HT-29 (cell line): Measurements from ENCODE around the gene BMP7. TPM values are rescaled to one million over a fixed set of nuclear protein-coding genes. Genes with fewer than 3 reads are reported as not detected.
"Not testable (repeated sequence)": the region's sequence is repeated elsewhere in the genome, so short reads cannot be mapped to it uniquely, and the experiment has no call there.

ENCODE experiments used
- DNase-seq: peaks from one replicate; pipeline ENCODE4 v3.0.0-alpha.2; 2015; ENCODE audit warnings: low spot score
- total RNA-seq: library from RNA; depleted of rRNA; stranded (reverse); fragments of >200 nt; shearing (Covaris generic); gene quantifications from 2 replicates; pipeline ENCODE4 v1.2.3, GENCODE V29; 2014

BMP7 gene
- total RNA-seq, 1 experiment from 2014 or later, result not detected

DNA sequence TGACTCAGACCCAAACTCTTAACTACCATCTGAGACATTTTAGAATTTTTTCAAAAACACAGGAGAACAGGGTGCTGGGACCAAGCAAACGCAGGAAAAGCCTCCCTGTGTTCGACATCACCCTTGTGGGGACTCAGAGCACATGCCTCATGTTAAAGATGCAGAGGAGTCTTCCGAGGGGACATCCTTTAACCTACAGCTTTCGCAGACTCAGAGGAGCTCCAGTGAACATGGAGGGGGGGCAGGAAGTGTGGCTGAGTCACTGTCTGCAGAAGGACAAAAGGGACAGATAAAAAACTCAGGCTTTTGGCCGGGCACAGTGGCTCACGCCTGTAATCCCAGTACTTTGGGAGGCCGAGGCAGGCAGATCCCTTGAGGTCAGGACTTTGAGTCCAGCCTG is 15.1 kb downstream of the BMP7 start:
- no peak for DNase-seq

DNA sequence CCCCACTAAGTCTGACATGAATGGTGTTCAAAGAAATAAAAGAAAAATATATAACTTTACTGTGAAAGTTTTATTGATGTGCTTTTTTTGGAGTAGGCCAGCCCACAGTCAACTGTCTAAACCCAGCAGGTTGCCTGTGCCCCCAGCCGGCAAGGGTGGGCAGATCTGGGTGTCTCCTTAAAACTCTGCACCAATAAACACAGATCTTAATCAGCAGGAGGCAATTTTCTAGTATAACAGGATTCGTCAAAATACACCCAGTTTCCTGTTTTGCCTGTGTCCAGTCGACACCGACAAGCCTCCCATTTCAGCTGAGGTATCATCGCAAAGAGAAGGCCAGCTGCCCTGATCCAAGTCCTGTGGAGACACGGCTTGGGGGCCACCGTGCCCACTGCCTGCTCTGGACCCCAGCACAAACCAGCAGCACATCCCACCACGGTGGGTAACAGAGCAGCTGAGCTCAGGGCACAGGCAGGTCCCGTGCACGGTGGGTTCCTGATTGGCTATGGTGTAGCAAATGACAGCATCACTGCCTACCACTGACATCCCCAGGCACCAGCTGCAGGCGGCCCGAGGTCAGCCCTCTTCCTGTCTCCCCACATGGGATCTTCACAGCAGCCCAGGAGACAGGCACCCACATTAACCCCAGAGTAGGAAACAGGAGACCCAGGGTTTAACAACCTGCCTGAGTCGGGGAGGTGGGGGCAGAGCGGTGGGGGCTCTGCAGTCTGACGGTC is 15.7 kb downstream of the BMP7 start:
- no peak for DNase-seq

DNA sequence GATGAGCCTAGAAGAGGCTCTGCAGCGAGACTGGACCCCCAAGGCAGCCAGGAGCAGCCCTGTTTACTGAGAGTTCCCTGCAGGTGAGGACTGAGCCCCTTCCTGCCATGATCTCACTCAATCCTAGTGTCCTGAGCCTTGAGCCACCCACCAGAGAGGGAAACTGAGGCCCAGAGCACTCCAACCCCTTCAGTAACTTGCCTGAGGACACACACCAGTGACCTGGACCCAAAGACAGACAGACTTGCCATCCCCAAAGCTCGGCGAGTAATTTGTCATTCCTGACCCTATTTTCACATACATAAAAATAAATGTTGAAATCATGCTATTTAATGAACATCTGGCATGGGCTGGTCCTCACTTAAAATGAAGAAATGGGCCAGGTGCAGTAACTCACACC is 16.7 kb downstream of the BMP7 start:
- no peak for DNase-seq

DNA sequence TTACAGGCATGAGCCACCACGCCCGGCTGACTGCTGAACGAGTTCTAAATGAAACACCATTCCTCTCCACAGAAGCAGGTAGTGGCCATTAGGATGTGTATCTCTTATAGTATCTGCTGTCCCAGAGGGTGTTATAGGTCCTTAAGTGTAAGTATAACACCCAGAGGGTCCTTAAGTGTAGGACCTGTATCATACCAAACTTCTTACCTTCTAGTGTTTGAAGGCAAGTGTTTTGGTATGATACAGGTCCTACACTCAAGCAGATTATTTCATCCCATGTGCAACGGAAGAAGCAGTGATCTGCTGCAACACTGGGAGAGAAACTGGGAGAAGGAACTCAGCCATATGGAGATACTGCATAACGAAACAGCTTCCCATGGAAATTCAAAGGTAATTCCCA is 17.4 kb downstream of the BMP7 start:
- DNase-seq, result no peak

DNA sequence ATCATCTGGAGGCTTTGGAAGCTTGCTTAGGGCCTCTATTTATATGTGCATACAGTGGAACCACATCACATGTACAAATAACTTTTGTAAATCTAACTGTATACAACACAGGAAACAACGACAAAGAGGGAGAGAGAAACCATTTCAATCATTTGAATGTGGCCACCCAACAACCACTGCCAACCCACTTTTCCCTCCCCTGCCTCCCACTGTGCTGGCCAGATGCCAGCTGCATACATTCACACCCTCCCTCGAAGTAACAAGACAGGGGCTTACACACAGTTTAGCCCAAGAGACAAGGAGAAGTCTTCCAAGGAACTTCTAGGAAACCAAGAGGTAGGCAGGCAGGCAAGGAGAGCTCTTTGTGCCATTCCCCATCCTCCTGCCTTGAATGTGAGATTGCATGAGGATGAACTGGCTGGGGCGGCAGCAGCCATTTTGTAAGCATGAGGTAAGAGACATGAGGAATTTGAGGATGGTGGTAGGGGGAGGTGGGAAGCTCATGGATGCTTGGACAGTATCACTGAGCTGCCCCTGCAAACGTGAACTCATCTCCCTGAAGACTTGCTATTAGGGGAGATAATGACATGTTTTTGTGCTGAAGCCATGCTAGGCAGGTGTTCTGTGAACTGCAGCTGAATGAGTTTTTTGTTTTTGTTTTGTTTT is 18.2 kb downstream of the BMP7 start:
- DNase-seq, result no peak

DNA sequence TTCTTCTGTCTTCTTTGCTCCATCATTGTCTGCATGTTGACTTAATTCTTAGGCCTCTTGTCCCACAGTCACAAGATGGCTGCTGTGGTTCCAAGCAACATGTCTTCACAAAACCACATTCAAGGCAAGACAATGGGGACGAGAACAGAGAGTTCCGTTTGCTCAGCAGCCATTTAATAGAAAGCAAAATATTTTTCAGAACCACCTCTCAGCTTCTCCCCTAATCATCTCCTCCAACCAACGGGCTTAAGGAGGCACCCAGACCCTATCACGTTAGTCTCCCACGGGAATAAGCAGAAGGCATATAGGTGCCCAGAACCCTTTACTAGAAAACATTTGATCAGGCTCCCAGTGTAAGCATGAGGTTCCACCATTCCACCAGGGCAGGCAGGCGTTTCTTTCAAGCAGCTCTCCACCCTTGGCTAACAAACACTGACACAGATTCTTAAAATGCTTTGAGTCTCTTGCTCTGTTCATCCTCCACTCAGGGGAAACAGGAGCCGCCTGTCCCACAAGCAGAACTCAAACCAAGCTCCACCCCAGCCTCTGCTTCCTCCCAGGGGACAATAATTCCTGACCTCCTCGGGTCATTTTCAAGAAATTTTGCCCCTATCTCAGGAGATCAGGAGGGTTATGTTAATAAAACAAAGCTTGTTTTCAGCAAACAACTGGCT is 19.0 kb downstream of the BMP7 start:
- no peak for DNase-seq

DNA sequence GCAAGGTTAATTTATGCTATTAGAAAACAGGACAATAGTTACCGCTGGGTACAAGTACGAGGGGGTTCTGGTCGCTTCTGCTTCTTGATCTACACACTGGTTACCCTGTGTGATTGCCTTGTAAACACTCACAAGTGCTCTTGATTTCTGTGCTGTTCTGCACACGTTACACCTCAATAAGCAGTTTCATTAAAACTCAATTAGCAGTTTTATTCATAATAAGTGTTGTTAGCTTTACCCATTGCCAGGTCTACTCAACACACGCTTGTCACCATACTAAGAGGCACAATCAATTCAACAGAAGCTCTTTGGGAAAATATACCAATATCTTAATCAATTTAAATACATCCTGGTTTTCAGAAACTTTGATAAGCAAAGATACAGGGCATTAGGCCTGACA is 20.4 kb downstream of the BMP7 start:
- DNase-seq, result no peak

DNA sequence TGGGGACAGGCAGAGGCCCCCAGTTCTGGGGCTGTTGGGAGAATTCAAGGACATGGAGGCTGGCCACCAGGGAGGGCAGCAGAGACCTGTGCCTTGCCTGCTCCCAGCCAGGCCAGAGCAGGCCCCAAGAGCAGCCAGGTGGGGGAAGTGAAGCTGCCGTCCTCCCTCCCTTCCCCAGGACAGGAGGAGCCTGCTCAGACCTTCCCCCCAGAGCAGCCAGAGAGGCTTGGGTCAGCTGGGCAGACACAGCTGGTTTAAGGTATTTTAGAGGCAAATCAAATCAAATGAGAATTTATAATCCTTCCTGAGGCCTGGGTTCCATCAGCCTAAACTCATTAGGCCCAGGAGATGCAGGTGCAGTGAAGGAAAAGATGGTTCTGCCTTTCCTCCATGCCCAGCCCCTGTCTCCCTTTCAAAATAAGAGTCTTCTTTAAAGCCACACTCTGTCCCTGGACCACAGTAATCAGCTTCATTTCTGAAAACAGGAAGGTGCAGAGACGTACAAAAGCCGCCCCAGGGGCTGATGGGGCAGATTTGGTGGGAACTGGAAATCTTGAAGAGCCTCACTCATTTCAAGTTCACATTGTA is 21.7 kb downstream of the BMP7 start:
- DNase-seq, result peak; percentile 26

DNA sequence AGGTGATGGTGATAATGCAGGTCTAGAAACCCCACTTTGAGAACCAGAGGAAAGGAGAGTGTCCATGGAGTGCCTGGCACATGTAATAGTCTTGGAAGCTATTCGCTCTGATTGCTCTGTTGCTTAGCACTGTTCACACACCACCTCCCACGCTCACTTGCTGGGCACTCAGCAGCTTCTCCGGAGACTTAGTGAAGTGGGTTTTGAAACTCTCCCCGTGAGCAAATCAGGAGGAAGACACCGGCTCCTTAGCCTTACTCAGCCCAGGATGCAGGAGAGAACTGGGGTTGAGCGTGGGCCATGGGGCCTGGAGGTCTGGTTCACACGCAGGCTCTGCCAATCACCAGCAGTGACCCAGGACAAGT is 22.2 kb downstream of the BMP7 start:
- no peak for DNase-seq

DNA sequence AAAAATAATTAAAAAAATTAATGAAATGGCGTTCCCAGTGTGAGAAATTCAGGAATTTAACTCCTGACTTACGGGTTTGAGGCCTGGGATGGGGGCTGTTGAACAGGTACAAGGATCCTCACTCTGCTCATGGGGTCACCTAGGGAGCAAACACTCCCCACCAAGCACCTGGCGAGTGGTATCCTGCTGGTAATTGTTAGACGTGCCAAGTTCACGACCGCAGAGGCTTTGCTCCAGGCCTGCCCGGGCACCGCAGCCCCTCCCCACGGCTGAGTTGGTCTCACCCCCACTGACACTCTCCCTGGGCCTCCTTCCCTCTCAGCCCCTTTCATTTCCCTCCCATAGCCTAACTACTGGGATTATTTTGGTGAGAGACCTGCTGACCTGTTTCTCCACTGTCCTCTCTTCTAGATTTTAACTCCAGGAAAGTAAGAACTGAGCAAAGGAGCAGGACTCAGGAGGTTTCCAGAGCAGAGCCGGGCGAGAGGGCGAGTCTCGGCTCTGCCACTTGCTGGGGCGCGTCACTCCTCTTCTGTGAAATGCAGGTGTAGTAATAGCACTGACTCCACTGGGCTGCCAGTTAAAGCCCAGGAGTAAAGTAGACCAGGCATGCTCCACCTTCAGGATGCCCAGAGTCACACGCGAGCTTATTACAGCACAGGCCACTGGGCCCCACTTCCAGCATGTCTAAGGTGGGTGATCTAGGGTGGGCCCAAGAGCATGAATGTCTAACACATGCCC is 22.8 kb downstream of the BMP7 start:
- no peak for DNase-seq

DNA sequence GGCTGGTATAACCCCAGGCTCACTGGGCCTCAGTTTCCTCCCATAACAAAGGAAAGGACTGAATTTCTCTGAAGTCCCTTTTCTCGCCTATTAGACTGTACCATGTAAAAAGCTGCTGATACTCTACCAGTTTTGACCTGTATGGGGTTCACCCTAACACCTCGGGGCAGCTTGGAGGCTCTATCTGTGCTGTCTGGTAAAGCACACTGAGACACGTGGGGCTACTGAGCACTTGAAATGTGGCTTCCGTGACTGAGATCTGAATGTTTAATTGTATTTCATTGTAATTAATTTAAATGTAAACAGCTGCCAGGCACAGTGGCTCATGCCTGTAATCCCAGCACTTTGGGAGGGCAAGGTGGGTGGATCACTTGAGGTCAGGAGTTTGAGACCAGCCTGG is 24.0 kb downstream of the BMP7 start:
- no peak for DNase-seq

DNA sequence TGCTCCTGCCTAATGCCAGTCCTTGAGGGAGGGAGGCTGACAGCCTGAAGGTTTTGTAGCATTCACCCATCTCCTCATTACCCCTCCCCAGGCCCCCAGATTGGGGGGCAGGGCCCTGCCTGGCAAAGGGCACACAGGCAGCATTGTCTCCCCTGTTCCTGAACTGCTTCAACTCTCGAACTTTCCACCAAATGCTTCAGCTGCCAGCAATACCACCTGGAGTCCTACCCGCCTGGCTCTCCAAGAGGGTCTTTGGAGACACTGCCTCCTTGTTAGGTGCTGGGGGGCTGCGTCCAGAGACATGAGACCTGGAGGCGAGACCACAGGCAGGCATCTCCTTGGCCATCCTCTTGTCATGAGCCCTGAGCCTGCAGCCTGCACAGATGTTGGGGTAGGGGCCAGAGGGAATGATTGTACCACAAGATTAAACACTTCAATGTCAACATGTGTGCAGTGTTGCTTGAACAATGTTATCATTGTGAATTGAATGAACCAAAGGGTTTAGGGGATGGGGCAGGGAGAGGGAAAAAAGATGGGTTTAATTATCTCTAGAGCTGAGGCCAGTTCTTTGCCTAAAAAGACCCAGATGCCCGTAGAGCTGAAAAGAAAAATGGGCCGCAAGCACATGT is 25.0 kb downstream of the BMP7 start:
- DNase-seq, result no peak

DNA sequence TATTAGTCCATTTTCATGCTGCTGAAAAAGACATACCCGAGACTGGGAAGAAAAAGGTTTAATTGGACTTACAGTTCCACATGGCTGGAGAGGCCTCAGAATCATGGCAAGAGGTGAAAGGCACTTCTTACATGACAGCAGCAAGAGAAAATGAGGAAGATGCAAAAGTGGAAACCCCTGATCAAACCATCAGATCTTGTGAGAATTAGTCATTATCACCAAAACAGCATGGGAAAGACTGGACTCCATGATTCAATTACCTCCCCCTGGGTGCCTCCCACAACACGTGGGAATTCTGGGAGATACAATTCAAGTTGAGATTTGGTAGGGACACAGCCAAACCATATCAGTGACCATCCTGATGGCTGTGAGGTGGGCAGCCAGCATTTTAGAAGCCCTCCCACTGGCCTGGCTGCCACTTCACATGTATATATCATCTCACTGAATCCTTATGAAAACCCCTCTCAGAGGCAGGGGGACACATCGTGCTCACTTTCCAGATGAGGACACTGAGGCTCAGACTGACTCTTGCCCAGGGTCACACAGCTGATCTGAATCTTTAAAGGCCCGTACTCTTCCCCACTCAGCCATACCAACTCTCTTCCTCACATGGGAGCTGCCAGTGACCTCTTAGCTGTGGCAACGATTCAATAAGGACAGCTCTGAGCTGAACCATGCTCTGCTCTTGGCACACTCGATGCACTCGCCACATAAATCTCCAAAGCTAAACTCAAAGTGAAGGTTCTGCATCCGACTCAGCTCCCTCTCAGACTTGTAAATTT is 25.7 kb downstream of the BMP7 start:
- no peak for DNase-seq

DNA sequence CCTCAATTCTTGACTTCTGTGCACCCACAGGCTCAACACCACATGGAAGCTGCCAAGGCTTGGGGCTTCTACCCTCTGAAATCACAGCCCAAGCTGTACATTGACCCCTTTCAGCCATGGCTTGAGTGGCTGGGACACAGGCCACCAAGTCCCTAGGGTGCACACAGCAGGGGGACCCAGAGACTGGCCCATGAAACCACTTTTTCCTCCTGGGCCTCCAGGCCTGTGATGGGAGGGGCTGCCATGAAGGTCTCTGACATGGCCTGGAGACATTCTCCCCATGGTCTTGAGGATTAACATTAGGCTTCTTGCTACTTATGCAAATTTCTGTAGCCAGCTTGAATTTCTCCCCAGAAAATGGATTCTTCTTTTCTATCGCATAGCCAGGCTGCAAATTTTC is 26.7 kb downstream of the BMP7 start:
- DNase-seq, result not testable (repeated sequence)

DNA sequence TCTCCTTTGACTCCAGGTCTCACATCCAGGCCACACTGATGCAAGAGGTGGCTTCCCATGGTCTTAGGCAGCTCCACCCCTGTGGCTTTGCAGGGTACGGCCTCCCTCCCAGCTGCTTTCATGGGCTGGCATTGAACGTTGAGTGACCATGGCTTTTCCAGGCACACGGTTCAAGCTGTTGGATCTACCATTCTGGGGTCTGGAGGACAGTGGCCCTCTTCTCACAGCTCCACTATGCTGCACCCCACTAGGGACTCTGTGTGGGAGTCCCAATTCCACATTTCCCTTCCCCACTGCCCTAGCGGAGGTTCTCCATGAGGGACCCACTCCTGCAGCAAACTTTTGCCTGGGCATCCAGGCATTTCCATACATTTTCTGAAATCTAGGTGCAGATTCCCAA is 27.1 kb downstream of the BMP7 start:
- DNase-seq, result not testable (repeated sequence)

DNA sequence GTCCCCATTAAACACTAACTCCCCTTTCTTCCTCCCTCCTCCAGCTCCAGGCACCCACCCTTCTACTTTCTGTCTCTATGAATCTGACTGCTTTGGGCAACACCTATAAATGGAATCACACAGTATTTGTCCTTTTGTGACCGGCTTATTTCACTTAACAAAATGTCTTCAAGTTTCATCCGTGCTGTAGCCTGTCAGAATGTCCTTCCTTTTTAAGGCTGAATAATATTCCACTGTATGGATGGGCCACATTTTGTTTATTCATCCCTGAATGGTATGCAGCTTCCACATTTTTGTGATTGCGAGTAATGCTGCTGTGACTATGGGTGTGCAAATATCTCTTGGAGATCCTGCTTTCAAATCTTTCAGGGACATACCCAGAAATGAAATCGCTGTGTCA is 28.4 kb downstream of the BMP7 start:
- no peak for DNase-seq

DNA sequence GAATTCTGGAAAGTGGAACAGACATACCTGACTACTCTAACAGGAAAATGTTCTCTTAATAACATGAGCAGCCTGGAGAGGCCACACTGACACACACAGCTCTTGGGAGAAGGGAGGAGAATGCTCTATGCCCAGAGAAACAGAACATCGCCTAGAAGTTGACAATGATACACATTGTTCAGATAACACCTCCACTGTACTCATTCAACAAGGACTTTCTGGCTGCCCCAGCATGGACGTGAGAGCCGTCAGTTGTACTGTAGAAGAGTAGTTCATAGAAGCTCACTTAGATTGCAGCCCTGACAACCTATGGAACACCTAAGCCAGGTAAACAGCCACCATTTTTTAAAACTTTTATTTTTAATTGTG is 28.9 kb downstream of the BMP7 start:
- DNase-seq, result no peak

DNA sequence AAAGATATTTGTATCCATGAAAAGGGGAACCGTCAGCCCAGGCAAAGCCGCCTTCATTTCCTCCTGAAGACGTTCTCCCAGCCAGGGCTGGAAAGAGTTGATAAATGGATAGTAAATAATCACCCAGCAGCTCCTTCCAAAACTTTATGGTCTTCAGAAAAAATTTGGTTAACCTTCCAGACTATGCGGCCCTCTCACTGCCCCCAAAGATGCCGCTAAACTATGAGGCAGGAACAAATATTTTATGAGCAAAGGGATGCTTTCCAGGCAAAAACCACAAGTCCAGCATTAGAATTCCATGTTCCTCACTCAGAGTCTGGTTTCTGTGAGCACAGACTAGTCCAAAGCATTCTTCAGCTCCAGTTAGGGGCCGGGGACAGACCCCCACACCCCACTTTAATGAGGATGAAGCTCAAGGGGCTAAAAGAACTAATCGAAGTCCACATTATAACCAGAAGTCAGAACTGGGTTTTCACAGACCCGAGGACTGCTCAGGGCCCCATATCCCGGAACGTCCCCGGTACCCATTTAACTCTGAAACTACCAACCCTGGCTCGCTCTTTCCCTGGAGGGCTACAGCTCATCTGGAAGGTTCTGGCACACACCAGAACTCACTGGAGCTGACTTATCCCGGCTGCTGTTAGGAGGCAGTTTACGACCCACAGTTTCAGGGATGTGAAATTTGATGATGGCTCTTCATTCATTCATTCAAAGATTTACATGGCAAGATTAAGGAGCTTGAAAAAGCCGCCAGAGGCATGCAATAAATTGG is 29.4 kb downstream of the BMP7 start:
- DNase-seq, result no peak

DNA sequence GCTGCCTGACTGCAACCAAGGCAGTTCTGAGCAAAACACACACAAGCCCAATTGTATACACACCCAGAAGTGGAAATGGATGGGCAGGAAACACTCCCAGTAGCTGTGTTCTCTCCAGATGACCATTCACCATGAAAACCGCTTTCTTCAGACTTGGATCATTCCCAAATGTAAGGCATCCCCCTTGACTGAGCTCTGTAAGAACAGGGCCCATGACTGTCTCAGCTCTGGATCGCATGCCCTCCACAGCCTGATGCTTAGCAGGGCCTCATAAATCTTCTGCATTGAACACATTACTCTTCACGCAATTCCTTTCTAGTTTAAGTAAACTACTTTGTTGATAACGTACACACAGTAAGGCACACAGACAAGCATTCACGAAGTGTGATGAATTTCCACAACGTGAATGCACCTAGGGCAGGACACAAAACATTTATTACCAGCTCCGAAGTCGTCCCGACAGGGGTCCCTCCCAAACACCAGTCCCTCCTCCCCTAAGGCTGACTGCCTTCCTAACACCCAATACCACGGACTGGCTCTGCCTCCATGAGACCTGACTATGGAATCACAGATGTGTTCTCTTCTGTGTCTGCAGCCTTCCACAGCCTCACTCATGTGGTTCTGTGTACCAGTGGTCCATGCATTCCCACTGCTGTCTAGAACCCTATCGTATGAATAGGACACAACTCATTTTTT is 31.7 kb downstream of the BMP7 start:
- DNase-seq, result no peak
